GM19035 (cell line): ENCODE data around the gene MMP26.
A peak's percentile ranks its signal among the peaks of the same experiment; 100 is the strongest.

Source experiments
- ATAC-seq: cut with Tn5 transposase; IDR thresholded peaks from one replicate; pipeline ENCODE4 v1.9.1; 2021; ENCODE audit not compliant: unreplicated experiment

The MMP26 gene

GRCh38 chr11:4704054-4704789, at the start of gene MMP26:
Gene MMP26 (plus strand): TSS chr11:4704784.
- no peak for ATAC-seq

DNA sequence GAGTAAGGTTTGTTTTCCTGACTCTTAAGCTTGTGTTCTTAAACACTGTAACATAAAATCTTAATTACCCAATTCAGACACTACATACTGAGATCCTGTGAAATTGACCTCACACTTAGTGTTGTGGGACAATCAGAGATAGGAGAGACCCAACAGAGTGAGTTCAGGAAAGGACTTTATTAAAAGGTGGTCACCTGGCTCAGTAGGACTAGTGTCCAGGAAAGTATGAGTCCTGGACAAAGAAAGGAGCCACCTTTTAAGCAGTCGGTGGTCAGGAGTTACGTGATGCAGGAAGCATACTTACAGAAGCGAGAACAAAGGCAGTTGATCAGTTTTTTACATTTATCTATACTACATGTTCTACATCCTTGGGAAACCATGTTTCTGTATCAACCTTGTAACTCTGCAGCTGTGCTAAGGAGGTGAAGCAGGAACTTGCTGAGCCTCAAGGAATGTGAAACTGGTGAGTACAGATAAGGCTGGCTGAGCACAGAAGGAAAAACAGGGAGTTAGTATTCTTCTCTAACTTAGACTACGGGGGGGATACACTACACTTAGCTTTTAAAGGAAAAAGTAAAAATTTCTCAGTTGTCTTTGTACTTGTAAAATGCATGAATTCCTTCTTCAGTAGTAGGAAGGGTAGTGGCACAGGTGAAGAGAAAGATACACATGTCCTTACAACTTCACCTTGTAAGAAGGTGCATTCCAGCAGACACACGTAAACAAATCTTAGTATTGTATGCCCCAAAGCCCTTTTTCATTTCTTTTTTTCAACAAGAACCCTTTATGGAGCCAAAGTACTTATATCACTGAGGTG, 45.7 kb upstream of the MMP26 start:
- no peak for ATAC-seq

GRCh38 chr11:4662876-4663275, 41.7 kb upstream of the MMP26 start:
- no peak for ATAC-seq

DNA sequence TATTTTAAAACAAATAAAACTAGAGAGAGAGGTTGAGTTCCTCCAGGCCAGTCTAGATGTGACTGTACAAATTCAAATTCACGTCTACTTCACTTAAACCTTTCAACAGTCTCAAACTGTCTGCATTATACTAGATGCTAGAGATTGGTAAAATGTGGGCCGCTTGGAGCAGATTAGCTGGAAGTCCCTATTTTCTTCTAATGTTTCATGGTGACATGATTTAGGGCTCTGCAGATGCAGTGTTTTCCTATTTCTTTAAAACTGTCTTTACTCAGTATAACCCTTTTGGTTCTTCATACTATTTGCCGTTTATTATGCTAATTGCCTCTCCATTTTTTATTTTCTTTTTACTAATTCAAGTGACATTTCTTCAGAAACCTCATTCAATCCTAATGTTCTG, 40.4 kb upstream of the MMP26 start:
- no peak for ATAC-seq

- no peak for ATAC-seq
Measured at GRCh38 chr11:4664786-4665185, 39.8 kb upstream of the MMP26 start.

DNA sequence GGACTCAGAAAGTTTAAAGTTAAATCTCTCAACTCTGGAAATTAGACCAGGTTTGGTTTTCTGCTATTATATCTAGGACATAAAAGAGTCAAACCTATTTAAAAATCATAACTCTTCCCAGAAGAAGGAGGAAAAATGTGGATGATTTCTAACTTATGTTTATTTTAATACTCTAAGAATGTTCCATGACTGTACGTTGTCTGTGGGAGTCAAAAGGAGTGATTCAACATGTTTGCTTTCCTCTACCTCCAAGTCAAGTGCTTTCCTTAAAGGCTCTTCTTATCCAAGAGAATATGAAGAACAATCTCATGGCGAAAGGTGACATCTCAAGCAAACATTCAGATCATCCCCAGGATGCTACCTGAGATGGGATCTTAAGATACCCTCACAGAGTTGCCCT, 39.2 kb upstream of the MMP26 start:
- ATAC-seq, result no peak

GRCh38 chr11:4671741-4672140, 32.8 kb upstream of the MMP26 start:
- no peak for ATAC-seq

GRCh38 chr11:4672470-4672869, 32.1 kb upstream of the MMP26 start:
- ATAC-seq, result no peak

- ATAC-seq, result no peak
Measured at GRCh38 chr11:4673781-4674180, 30.8 kb upstream of the MMP26 start.

DNA sequence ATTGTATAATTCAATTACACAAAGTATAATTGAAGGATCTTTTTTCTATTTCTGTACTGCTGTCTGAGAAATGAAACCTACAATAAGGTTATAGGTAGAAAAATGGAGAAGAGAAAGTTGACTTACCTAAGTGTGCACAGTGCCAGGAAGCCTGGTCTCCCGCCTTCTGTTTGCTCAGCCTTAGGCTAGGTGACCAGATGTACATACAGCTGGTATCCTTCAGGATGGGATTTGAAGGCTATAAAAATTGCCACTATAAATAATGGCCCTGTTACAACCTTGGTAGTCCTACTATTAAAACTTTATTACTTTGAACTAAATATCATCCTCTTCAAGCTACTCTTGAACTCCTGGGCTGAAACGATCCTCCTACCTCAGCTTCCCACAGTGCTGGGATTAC, 26.6 kb upstream of the MMP26 start:
- ATAC-seq, result no peak

DNA sequence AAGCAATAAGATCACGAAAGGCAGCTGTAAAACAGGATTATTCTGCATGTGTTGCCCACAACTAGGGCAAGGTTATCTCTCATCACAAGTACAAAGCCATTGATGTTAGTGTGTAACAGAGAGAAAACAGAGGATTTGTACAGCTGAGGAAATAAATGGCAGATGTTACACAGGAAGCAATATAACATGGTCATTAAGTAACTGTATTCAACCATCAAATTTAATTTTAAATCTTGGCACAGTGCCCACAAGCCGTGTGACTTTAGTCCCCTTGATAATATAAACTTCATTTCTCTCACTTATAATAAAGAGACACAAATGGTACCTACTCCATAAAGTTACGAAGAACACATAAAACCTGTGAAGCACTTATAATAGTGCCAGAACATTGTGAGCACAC, 24.2 kb upstream of the MMP26 start:
- no peak for ATAC-seq

DNA sequence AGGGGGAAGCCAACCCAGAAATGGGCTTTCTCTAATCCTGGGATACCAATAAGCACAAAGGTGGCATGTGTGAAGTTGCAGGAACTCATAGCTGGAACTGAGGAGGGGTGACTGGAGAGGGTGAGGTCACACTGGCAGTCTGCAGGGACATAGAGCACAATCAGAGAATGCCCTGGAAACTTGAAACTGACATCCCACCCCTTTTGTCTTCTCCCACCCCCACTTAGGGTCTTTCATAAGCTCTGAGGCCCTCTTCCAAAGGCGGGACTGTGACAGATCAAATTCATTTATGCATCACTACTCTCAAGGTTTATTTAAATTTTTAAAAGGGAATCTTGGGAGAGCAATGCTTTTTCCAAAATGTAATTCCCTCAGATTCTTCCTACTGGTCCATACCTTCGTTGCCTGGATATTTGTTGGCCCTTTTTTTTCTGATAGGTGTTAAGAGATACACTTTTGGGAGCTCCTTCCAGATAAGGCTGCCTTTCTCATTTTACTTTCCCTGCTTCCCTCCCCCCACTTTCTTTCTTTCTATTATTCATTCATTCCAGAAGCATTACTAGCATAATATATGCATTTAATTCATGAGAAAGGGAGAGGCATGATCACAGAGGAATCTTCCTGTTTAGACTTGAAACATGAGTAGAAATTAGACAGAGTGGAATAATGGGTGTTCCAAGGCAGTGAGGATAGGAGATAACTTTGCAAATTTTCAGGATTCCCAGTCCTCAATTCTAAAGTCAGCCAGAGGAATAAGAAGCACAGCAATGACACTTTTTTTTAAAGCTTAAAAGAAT, 21.8 kb upstream of the MMP26 start:
- ATAC-seq, result no peak

DNA sequence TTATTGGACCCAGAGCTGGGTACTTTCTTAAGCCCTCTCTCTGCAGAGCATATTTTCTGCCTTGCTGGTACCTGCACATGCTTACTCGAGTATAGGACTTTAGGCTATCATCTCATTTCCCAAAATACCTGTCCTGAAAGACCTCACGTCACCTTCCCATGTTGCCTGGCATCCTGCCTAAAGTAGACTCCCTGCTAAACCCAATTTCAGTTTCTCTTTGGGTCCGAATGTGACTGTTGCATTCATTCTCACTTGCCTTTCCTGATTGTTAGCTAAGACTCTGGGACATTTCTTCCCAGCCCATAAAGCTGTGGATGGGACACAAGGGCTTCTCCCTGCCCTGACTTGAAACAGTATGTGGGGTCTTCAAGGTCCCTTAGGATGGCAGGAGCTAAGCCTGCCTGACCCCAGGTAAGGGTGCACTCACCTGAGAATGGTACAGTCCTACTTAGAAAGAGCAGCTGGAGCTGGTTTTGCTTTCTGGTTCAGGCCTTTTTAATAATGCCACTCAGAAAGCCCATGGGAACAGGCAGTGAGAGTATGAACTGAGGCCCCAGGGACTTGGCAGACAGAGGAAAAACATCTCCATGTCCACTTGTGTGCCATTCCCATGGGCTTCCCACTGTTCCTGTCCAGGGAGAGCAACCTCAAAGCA, 19.8 kb upstream of the MMP26 start:
- ATAC-seq, result no peak

- ATAC-seq, result no peak
Measured at GRCh38 chr11:4695442-4695841, 9.1 kb upstream of the MMP26 start.

- no peak for ATAC-seq
Measured at GRCh38 chr11:4697585-4697984, 7.0 kb upstream of the MMP26 start, which contains the start of gene OR51E2. Gene OR51E2 (minus strand): TSS chr11:4697853. CDS start chr11:4682711, 15,142 bp downstream.

DNA sequence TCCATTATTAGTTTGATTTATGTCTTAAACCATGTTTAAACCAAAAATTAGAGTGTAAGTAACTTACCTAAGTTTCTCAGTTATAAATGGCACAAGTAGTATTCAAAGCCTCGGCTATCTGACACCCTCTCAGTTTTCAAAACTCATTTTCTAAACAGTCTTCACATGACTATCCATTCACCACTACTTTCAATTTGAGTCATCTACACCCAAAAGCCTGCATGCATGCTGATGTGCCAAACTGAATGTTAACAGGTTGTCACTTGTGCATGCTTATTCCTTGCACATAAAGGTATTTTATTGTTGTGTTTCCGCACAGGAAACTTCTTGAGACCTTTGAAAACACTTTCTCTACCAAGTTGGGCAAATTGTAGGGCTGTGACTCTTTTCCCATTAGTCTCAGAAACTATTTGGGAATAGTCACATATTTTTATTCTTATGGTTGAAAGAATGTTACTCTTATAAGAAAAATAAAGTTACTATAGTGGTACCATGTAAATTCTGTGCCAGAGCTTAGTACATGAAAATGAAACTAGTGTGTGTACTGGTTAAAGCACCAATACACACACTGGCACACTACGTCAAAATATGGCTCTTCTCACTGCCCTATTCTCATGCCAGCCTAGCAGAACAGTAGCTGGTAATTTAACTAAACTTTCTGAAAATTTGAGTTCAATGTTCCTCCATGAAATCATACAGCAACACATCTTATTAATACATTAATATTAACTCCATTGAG, 4.7 kb upstream of the MMP26 start:
- peak; percentile 94 for ATAC-seq

DNA sequence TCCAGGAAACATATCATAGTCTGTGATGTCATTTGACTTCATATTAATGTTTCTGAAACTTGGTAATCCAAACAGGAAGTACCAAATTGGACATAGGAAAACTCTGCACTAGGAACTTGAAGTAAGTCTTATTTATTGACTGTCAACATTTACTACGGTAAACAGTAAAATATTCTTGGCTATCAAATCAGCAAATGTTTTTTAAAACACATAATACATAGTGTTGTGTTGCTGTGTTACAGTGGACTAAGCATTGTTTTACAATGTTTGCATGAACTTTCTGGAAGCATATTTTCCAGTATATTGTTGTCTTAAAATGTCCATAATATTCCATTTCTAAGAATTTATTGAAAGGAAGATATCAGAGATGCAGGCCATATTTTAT, 4.2 kb upstream of the MMP26 start:
- no peak for ATAC-seq

GRCh38 chr11:4704790-4705334, 278 bp downstream of the MMP26 start:
- ATAC-seq, result no peak

DNA sequence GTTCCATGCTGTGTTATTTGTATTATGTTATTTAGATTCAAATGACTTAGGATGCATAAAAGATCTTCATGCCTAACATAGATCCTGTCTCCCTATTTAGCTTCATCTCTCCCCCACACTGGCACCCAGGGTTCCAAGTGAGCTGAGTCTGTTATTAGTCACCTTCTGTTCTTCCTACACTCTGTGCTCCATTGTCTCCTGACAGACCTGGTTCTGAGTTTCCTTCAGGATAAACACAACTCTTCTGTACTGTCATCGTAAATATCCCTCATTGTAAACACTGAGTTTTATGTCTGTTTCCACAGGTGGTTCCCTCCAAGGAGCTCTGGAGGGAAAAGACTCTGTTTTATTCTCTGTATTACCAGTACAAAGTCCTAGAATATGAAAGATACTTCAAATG, 8.7 kb downstream of the MMP26 start:
- no peak for ATAC-seq

- ATAC-seq, result no peak
Measured at GRCh38 chr11:4714300-4714699, 9.7 kb downstream of the MMP26 start.
